ENCODE data around the gene NDUFA11. TPM values are rescaled to one million over a fixed set of nuclear protein-coding genes. Genes with fewer than 3 reads are reported as not detected.

NDUFA11 gene
- polyA plus RNA-seq, 3 donors, result 188 to 552 (median 396) TPM

GRCh38 chr19:5891572-5891937 is 12.0 kb downstream of the NDUFA11 start:
- Histone ChIP-seq H3K9me3 (replicated peaks in 1 of 2; ENCODE audit: control insufficient read depth in 1 of 2, insufficient read depth in 1 of 2, low read length in 2 of 2) (no peaks in the 10 kb centered on the region), H3K79me2 (ENCODE audit: insufficient read depth, low read length) (no peaks in the 10 kb centered on the region), H3K27ac (ENCODE audit: low read depth in 1 of 2, low read length in 2 of 2) (no peak overlapping the region), H3K4me3 (replicated peaks in 1 of 3; ENCODE audit: low read depth in 2 of 3, low read length in 3 of 3) (no peak overlapping the region), H3K27me3 (ENCODE audit: control insufficient read depth in 2 of 2, insufficient read depth in 2 of 2, low read length in 2 of 2) (peaks cover 0 to 14% of the 10 kb centered on the region in 2 donors), H4K20me1 (ENCODE audit: insufficient read depth, low read length) (peaks cover 2% of the 10 kb centered on the region), H3K9ac (ENCODE audit: insufficient read depth, low read length, poor library complexity, severe bottlenecking) (no peak overlapping the region), H3K4me1 (ENCODE audit: control insufficient read depth in 1 of 2, insufficient read depth in 2 of 2, low read length in 2 of 2) (no peaks in the 10 kb centered on the region), H3K36me3 (replicated peaks in 1 of 2; ENCODE audit: control insufficient read depth in 1 of 2, insufficient read depth in 2 of 2, low read length in 2 of 2) (peaks cover 18 to 24% of the 10 kb centered on the region in 2 donors), H3K4me2 (replicated peaks; ENCODE audit: extremely low read depth, low read length, poor library complexity, severe bottlenecking) (no peak overlapping the region), H2AFZ (ENCODE audit: insufficient read depth, low read depth, low read length, poor library complexity, severe bottlenecking) (no peak overlapping the region)
- Mint-ChIP-seq H3K4me3 (no peak overlapping the region), H3K4me1 (no peaks in the 10 kb centered on the region), H3K9me3 (peaks cover 0 to 2% (median 0%) of the 10 kb centered on the region in 7 donors), H3K36me3 (peaks cover 15 to 21% of the 10 kb centered on the region in 2 donors), H3K27ac (no peak overlapping the region), H3K27me3 (ENCODE audit: low read depth in 3 of 3) (peaks cover 22 to 41% (median 24%) of the 10 kb centered on the region in 3 donors)
- no peak for TF ChIP-seq CTCF (IDR thresholded peaks at IDR 0.05)
- whole genome bisulfite sequencing (ENCODE audit: insufficient coverage), result 73% methylated on average over 2 of the region's 4 CpGs
- intact Hi-C loops (cut with micrococcal nuclease), result loop anchor here in 1 of 2 donors (5.0 kb wide), 1 partner anchor 84 kb away; the partner anchor contains the start of gene NRTN
- DNase-seq, result no peak

- no peak overlapping the region for H3K4me2 ChIP-seq (replicated peaks; ENCODE audit: extremely low read depth, low read length, poor library complexity, severe bottlenecking)
- H3K9ac ChIP-seq (ENCODE audit: insufficient read depth, low read length, poor library complexity, severe bottlenecking), result no peak overlapping the region
- H2AFZ ChIP-seq (ENCODE audit: insufficient read depth, low read depth, low read length, poor library complexity, severe bottlenecking), result no peak overlapping the region
- H3K27me3 ChIP-seq (ENCODE audit: control insufficient read depth in 2 of 2, insufficient read depth in 2 of 2, low read length in 2 of 2), result peaks cover 0 to 14% of the 10 kb centered on the region in 2 donors
- H3K36me3 Mint-ChIP-seq, result peaks cover 4 to 7% of the 10 kb centered on the region in 2 donors
- H4K20me1 ChIP-seq (ENCODE audit: insufficient read depth, low read length), result no peaks in the 10 kb centered on the region
- intact Hi-C loops (cut with micrococcal nuclease), result loop anchor here in 1 of 2 donors (5.0 kb wide), 1 partner anchor 83 kb away; the partner anchor contains the start of gene NRTN
- TF ChIP-seq CTCF (IDR thresholded peaks at IDR 0.05), result no peak
- no peaks in the 10 kb centered on the region for H3K4me1 ChIP-seq (ENCODE audit: control insufficient read depth in 1 of 2, insufficient read depth in 2 of 2, low read length in 2 of 2)
- H3K9me3 ChIP-seq (replicated peaks in 1 of 2; ENCODE audit: control insufficient read depth in 1 of 2, insufficient read depth in 1 of 2, low read length in 2 of 2), result no peaks in the 10 kb centered on the region
- H3K36me3 ChIP-seq (replicated peaks in 1 of 2; ENCODE audit: control insufficient read depth in 1 of 2, insufficient read depth in 2 of 2, low read length in 2 of 2), result peaks cover 7 to 10% of the 10 kb centered on the region in 2 donors
- no peak overlapping the region for H3K27ac ChIP-seq (ENCODE audit: low read depth in 1 of 2, low read length in 2 of 2)
- H3K27ac Mint-ChIP-seq, result no peak overlapping the region
- H3K27me3 Mint-ChIP-seq (ENCODE audit: low read depth in 3 of 3), result peaks cover 22 to 41% (median 24%) of the 10 kb centered on the region in 3 donors
- no peak for DNase-seq
- peaks cover 0 to 4% (median 0%) of the 10 kb centered on the region in 7 donors for H3K9me3 Mint-ChIP-seq
- H3K4me3 ChIP-seq (replicated peaks in 1 of 3; ENCODE audit: low read depth in 2 of 3, low read length in 3 of 3), result no peak overlapping the region
- H3K79me2 ChIP-seq (ENCODE audit: insufficient read depth, low read length), result no peaks in the 10 kb centered on the region
- H3K4me3 Mint-ChIP-seq, result no peak overlapping the region
- H3K4me1 Mint-ChIP-seq, result no peaks in the 10 kb centered on the region
- WGBS (ENCODE audit: insufficient coverage), result 67% methylated on average over 7 of the region's 10 CpGs
These were observed 13.5 kb downstream of the NDUFA11 start for GRCh38 chr19:5890099-5890498.
